ENCODE results near the gene CMTM2.
"Not testable (repeated sequence)": the region's sequence is repeated elsewhere in the genome, so short reads cannot be mapped to it uniquely, and the experiment has no call there.

The CMTM2 gene

DNA sequence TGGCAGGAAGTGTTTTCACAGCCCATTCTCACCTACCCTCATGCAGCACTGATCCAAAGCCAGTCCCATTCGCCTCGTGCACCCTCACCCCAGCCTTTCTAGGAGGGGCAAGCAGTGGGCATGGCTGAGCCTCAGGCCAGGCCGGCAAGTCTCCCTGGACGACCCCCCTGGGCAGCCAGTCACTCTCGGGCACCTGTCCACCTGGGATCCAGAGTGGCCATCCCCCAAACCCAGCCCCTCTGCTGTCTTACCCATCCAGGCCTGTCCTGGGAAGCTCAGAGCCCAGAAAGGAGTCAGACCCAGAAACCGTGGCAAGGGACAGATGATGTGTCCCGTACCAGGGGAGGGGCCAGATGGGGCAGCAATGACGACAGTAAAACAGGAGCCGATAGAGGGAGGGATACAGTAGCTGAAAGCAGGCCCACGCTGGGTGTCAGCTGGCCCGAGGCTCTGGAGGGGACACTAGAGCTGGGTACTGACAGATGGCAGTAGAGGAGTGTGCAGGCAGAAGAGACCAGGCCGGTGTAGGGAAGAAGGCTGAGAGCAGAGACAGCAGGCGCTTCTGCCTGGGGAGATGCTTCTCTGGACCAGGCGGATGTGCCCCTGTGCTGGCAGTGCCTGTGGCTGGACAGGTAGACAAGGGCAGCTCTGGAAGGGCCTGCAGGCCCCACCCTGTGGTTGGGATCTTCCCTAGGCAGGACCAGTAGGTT is 31.0 kb downstream of the CMTM2 start:
- DNase-seq, result no peak

DNA sequence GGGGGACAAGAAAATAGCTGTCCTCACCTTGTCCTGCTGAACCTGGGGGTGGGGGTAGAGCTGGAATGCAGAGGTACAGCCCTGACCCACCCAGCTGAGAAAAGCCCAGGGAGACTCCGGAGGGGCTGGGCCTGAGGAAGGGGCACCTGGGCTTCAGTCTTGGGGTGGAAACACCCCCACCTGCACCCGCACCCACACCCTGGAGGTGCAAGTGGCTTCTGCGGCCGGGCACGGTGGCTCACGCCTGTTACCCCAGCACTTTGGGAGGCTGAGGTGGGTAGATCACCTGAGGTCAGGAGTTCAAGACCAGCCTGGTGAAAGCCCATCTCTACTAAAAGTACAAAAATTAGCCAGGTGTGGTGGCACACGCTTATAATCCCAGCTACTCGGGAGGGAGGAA is 32.6 kb downstream of the CMTM2 start:
- not testable (repeated sequence) for DNase-seq

DNA sequence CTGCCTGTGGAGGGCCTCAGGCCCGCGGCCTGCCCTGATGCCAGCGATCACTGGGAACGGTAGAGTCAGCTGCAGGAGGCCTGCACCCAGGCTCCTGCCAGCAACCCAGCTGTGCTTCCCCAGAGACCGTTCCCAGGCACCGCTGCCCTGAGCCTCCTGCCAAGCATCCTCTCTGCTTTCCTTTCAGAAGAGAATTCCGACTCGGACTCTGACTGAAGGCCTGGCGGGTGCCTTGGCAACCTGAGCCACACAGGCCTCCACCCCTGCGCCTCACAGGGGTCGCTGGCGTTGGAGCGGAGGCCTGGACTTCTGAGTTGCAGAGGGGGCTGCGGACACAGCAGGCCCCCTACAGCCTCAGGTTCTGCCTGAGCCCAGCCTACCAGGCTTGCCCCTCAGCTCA is 33.2 kb downstream of the CMTM2 start:
- no peak for DNase-seq

DNA sequence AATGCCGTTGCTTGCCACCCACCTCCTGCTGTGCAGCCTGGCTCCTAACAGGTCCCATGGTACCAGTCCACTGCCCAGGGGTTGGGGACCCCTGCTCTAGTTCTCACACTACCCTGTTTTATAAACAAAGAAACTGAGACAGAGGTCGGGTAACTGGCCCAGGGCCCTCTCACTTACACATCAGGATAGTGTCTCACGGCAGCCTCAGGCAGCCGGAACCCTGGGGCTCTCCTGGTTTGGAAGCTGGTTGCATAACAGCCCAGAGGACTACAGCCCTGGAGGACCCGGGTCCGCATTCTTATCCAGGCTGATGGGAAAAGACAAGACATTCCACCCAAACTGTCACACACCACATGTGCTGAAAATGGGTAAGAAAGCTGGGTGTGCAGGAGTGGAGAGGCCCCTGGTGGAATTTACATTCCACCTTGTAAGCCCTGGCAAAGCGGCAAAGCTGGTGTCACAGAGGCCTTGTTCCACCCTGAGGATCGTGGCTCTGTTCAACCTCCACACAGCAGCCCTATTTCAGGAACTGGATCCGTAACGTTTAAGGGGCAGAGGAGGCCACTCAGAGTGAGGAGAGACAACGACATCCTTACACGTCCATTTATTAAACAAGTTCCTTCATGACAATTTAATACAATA is 35.0 kb downstream of the CMTM2 start:
- DNase-seq, result no peak

DNA sequence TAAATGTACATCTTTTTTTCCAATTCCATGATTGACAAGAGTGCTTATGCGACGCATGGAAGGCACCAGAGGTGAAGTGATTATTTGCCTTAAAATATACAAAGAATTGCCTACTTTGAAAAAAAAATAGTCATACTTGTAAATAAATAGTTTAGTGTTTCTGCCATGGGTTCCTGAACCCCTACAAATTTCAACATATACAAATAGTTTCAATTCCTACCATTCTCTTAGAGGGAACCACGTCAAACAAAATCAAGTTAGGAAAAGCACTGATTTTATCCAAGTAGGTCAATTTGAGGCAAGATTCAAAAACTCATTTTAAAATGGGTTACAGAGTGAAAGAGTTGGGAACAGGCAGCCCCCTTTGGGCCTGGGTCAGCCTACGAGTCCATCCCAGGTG is 36.9 kb downstream of the CMTM2 start:
- DNase-seq, result no peak

DNA sequence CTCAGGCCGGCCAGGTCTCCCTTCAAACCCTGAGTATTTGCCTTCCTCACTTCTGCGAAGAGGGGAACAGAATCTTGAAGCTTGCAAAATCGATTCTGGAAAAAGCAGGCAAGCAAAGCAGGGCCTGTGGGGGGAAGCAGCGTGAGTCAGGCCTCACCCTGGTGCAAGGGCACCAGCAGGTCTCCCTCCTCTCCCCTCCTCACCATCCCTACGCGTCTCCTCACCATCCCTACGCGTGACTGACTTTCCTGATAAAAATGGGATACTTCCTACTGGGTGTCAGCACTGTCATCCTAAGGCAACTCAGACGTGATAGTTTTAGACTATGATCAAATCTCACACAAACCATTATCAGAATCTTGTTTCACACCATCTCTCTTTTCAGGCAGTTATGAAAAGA is 37.3 kb downstream of the CMTM2 start:
- DNase-seq, result no peak

DNA sequence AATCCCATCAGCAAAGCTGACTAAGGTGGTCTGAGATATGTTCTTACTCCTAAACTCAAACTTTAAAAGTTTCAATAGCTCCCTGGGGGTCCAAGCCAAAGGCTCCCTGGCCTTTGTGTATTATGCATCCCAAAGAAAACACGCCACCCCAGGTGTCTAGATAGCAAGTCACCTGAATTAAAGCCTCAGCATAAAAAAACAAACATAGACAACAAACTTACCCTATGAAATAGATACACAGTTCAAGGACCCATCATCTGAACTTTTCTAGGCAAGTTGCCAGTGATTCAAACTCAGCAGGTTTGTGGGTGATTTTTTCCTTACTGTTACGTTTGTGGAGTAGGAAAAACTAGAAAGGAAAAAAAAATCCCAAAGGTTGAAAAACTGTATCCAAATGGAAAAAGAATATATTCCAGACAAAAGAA is 37.8 kb downstream of the CMTM2 start:
- no peak for DNase-seq

DNA sequence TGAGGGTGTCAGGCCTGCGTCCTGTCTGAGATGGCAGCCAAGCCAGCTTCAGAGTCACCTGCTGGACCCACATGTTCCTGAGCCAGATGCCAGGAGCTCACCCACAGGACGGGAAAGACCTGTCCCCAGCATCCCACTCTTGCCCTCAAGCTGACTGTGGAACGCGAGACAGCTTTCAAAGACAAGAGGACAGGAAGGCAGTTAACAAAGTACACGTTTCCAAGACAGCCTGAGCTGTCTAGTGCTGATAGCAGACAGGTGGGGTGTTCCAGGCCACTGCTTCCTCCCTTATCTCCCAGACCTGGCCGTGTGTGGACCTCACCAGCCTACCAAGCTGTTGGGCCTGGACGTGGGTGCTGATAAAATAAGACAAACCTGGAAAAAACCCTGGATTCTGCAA is 38.5 kb downstream of the CMTM2 start:
- no peak for DNase-seq

DNA sequence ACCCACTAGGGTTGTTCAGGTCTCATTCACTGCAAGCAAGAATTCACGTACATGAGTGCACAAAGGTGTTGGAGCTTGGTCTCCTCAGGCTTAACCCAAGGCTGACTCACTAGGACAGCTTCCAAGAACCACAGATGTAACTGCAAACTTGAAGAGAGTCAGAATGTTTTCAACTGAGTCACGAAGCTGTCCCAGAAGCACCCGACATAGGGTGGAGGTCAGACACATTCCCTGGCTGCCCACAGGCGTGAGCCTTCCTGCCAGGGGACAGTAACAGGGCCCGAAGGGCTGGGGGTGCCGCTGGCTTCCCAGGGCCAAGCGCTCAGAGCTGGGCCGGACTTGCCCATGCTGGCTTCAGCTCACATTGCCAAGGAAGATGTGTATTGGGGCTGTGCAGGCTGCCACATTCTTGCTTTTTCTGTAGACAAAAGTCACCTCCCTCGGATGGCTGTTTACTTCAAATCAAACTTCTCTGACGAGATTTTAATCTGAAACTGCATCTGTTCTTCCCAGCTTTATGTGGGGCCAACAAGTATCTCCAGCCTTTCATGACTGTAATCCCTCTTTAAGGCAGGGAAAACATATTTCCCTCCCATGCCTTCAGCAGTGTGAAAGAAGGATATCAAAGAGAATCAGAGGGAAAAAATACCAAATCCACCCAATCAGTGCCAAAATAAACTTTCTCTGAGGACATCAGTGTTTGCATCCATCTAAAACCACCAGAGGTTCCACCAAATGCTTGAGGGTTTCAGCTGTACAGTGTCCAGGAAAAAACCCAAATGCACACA is 39.5 kb downstream of the CMTM2 start:
- DNase-seq, result no peak

DNA sequence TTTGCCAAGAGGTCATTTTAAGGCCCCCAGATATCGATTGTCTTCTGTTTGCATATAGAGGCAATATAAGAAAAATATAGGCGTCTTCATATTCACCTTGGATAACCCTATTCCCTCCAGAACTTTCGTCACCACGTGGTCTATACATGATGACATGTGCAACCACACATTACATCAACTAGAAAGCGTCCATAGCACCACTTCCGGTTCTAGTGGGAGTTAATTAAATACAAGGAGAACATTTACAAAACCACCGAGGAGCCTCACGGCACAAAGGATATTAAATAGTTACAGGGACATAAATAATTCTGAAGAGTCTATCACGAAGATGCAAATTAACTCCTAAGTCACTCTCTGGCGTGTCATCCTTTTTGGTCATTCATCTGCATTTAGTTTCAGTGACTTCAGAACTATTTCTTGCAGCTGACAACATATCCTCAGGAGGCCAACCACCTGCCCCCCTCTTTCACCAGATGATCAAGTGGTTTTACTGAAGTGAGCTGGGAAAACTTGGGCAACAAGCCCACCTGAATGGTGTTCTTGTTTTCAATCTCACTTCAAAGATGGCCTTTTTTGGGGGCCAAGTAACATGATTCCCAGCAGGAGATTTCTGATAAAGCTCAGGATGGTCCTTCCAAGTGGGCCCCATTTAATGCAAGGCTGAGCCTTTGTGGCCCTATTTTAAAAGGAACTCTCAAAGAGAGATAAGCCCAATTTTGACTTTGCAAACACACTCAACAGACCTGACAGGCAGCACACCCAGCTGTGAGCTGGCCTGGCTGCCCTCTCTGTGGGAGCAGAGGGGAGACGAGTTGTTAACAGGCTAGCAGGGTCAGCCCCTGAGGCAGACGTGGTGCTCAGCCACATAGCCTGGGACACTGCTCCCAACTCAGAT is 40.5 kb downstream of the CMTM2 start:
- DNase-seq, result no peak

DNA sequence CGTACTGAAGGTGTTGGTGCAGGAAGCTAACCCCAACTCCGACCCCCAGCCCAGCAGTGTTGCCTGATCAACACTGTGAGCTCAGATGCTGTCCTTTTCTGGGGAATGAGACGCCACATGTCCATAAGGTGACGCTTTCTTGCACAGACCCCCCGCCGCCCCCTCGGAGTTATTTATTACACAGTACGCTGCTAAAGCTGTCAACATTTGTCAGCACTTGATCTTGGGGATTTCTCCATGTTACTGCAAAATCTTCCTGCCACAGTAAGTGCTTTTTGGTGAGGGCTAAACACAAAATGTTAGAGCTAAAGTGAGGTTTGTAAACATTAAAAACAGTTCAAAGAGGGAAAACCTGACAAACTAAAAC is 41.1 kb downstream of the CMTM2 start:
- no peak for DNase-seq

DNA sequence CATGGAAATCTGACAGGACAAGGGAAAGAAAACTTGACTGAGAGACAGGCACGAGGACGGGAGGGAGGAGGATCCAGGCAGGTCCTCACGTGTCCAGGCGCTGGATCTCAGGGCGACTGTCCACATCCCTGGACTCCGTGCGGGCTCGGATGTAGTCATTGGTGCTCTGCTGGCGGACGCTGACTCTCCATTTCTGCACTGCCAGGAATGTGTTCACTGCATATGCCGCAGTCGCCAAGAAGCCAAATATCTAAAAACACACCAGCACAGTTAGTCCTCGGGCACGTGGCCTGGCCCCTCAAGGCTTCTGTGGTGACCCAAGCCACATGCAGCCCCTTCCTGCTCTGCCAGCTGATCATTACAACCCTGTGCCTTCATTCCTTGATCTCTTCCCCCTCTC is 42.7 kb downstream of the CMTM2 start:
- DNase-seq, result no peak

DNA sequence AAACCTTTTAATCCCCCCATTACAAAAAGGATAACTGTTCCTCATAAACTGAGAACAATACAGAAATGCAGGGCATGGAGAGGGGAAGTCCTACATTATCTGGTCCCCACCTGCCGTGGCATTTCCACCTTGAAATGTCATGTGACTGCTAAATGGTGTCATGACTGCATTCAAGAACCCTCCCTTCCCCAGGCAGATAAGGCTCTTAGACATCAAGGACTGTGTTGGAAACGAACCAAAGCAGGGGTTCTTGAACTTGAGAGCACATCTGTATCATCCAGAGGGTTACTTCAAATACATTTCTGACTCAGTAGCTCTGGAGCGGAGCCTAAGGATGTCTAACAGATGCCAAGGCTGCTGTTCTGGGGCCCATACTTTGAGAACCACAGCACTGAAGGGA is 43.6 kb downstream of the CMTM2 start:
- no peak for DNase-seq

DNA sequence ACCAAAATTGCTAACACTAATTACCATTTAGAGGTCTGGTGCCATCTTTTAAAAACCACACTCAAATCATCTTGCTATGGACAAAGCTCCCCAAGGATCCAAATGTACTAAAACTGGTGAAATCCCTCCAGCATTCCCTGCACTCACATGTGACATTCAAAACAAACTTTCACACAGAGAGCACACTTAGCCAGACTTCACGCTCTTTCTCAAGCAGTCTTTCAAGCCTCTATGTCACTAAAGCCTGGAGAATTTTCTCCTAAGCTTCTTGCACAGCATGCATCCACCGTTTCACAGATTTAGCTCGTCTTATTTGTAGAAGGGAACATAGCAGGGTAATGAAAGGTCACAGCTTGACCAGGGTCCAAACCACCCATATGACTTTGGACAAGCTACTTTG is 44.5 kb downstream of the CMTM2 start:
- DNase-seq, result no peak

DNA sequence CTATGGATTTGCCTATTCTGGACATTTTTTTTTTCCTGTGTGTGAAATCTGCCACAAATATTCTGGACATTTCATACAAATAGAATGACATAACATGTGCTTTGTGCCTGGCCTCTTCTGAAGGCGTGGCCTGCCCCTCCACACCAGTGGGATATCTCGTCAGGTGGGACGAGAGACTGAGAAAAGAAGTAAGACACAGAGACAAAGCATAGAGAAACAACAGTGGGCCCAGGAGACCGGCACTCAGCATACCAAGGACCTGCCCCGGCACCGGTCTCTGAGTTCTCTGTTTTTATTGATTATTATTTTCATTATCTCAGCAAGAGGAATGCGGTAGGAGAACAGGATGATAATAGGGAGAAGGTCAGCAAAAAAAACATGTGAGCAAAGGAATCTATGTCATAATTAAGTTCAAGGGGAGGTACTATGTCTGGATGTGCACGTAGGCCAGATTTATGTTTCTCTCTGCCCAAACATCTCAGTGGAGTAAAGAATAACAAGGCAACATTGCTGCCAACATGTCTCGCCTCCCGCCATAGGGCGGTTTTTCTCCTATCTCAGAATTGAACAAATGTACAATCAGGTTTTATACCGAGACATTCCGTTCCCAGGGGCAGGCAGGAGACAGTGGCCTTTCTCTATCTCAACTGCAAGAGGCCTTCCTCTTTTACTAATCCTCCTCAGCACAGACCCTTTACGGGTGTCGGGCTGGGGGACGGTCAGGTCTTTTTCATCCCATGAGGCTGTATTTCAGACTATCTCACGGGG is 48.5 kb downstream of the CMTM2 start:
- DNase-seq, result not testable (repeated sequence)

DNA sequence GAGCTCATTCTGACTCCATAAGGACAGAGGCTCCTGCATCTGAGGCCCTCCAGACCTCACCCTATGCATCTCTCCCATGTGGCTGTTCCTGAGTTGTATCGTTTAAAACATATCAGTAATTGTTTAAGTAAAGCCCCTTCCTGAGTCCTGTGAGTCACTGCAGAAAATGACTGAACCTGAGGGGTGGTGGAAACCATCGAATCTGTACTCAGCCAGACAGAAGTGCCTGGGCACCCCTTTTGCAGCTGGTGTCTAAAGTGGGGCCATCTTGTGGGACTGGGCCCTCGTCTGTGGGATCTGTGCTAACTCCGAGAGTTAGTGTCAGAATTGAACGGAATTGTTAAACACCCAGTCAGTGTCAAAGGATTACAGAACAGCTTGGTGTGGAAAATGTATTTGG is 50.6 kb downstream of the CMTM2 start:
- DNase-seq, result no peak

DNA sequence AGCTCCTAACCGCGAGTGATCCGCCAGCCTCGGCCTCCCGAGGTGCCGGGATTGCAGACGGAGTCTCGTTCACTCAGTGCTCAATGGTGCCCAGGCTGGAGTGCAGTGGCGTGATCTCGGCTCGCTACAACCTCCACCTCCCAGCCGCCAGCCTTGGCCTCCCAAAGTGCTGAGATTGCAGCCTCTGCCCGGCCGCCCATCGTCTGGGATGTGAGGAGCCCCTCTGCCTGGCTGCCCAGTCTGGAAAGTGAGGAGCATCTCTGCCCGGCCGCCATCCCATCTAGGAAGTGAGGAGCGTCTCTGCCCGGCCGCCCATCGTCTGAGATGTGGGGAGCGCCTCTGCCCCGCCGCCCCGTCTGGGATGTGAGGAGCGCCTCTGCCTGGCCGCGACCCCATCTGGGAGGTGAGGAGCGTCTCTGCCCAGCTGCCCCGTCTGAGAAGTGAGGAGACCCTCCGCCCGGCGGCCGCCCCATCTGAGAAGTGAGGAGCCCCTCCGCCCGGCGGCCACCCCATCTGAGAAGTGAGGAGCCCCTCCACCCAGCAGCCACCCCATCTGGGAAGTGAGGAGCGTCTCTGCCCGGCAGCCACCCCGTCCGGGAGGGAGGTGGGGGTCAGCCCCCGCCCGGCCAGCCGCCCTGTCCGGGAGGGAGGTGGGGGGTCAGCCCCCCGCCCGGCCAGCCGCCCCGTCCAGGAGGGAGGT is 51.4 kb downstream of the CMTM2 start:
- not testable (repeated sequence) for DNase-seq

DNA sequence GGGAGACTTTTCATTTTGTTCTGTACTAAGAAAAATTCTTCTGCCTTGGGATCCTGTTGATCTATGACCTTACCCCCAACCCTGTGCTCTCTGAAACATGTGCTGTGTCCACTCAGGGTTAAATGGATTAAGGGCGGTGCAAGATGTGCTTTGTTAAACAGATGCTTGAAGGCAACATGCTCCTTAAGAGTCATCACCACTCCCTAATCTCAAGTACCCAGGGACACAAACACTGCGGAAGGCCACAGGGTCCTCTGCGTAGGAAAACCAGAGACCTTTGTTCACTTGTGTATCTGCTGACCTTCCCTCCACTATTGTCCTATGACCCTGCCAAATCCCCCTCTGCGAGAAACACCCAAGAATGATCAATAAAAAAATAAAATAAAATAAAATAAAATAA is 52.3 kb downstream of the CMTM2 start:
- not testable (repeated sequence) for DNase-seq

DNA sequence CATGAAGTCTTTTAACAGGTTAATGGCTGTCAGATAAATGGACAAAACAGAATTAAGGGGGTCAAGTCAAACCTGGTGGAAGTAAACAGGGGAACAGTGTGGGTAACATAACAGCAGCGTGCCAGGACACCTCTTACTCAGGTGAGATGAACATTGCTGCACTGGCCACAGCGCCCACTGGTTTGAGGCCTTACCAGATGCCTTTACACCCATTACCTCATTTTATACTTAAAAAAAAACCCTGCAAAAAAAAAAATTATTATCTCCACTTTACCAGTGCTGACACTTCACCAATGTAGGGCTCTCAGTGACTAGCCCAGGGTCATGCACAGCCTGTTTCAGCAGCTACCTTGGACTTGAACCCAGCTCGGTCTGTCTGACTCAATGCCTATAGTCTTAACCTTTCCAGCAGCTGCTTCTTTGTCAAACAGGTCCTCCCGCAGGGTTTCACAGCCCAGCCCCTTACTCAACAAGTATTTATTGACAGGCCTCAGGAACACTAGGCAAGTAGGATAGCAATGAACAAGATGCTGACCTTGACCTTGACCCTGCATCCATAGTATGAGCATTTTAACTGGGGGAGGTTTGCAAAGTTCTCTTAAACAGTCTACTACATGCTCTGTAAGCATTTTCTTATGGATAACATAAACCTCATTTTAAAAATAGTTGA is 55.4 kb downstream of the CMTM2 start:
- DNase-seq, result no peak

DNA sequence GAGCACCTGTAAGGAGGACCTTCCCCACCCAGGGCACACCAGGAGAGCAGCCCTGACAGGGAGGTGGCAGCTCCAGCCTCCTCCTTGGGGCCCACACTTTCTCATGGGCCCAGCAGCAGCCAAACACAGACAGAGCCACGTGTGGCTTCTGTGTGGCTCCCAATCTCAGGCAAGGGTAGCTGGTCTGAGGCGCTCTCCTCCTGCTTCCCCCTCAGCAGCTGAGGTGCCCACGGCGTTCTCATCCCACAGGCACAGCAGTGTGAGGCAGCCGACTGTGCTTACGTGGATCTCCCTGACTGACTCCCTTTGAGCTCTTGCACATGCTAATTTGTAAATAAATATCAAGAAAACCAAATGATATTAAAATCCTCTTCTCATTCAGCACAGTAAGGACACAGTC is 56.1 kb downstream of the CMTM2 start:
- no peak for DNase-seq

DNA sequence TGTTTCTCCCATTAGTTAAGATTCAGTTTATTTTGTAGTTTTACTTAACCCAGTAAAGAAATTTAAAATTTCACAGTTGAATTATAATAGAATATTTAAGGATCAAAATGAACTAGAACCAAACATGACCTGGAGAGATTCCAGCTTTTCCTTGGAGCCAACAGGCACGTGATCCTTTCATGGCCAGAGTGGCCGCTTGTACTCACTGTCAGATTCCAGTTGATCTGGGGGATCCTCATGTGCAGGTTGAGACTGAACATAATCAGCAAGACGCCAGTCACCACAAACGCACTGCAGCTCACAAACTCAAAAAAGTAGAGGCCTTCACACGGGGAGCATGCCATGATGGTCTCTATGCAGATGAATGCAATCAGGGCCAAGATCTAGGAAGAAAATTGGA is 56.9 kb downstream of the CMTM2 start:
- DNase-seq, result no peak
